GM19023 (cell line): ENCODE results near the gene FXYD3.
"Not testable (repeated sequence)": the region's sequence is repeated elsewhere in the genome, so short reads cannot be mapped to it uniquely, and the experiment has no call there.

ENCODE experiments used
- ATAC-seq: cut with Tn5 transposase; IDR thresholded peaks from one replicate; pipeline ENCODE4 v1.9.1; 2021; ENCODE audit warnings: mild to moderate bottlenecking, moderate library complexity; ENCODE audit not compliant: unreplicated experiment

FXYD3 gene

GRCh38 chr19:35123573-35123972, 8.0 kb downstream of the FXYD3 start:
- ATAC-seq: no peak

- ATAC-seq: peak; percentile 83
Measured at GRCh38 chr19:35124098-35125060, 8.8 kb downstream of the FXYD3 start.

- no peak for ATAC-seq
Measured at GRCh38 chr19:35125270-35125717, 9.7 kb downstream of the FXYD3 start.

GRCh38 chr19:35125749-35126623, 10.4 kb downstream of the FXYD3 start:
- no peak for ATAC-seq

GRCh38 chr19:35126624-35126959, 11.0 kb downstream of the FXYD3 start:
- no peak for ATAC-seq

- ATAC-seq: no peak
Measured at GRCh38 chr19:35127871-35128270, 12.2 kb downstream of the FXYD3 start.

GRCh38 chr19:35128398-35129057, 12.9 kb downstream of the FXYD3 start:
- ATAC-seq: no peak

GRCh38 chr19:35129724-35130274, 14.2 kb downstream of the FXYD3 start:
- ATAC-seq: not testable (repeated sequence)

GRCh38 chr19:35130761-35131720, 15.4 kb downstream of the FXYD3 start:
- no peak for ATAC-seq

GRCh38 chr19:35132254-35132653, 16.6 kb downstream of the FXYD3 start:
- no peak for ATAC-seq

- ATAC-seq: no peak
Measured at GRCh38 chr19:35133826-35134225, 18.2 kb downstream of the FXYD3 start.

GRCh38 chr19:35134601-35135242, 19.1 kb downstream of the FXYD3 start, which contains the start of gene LGI4:
Gene LGI4, minus strand, starts transcription at chr19:35135059. Its CDS starts 379 bp downstream, at chr19:35134680.
- no peak for ATAC-seq

GRCh38 chr19:35135389-35135909, 19.8 kb downstream of the FXYD3 start:
- no peak for ATAC-seq

GRCh38 chr19:35136231-35136630, 20.6 kb downstream of the FXYD3 start:
- ATAC-seq: no peak

GRCh38 chr19:35136977-35137702, 21.5 kb downstream of the FXYD3 start:
- no peak for ATAC-seq

GRCh38 chr19:35138305-35138892, 22.8 kb downstream of the FXYD3 start, which contains the start of gene FXYD1:
Gene FXYD1, plus strand, starts transcription at chr19:35138824. Its CDS starts 1,256 bp downstream, at chr19:35140080.
- ATAC-seq: no peak

GRCh38 chr19:35140207-35140961, 24.8 kb downstream of the FXYD3 start:
- ATAC-seq: no peak
